Neural progenitor cell (in vitro differentiated cells): ENCODE results near the gene FYN.

Experiments used
- CTCF ChIP-seq: fragments of 200-600 bp; sonication (generic); IDR thresholded peaks from 2 replicates; pipeline ENCODE4 v1.5.1; 2017; ENCODE audit warnings: antibody characterized with exemption, mild to moderate bottlenecking
- EZH2 ChIP-seq: fragments of 200-600 bp; sonication (generic); IDR thresholded peaks from 2 replicates; pipeline ENCODE4 v1.6.1; 2017; ENCODE audit warnings: antibody characterized with exemption, mild to moderate bottlenecking, moderate library complexity
- EZH2phosphoT487 ChIP-seq: fragments of 200-600 bp; sonication (generic); IDR thresholded peaks from 2 replicates; pipeline ENCODE4 v1.6.1; 2017; ENCODE audit warnings: antibody characterized with exemption

GRCh38 chr6:111610548-111611172, 262.6 kb downstream of the FYN start:
- TF ChIP-seq CTCF (no peak), EZH2phosphoT487 (no peak), EZH2 (no peak)
